K562 (cell line): ENCODE results near the gene SNX17. TPM values are rescaled to one million over a fixed set of nuclear protein-coding genes. Genes with fewer than 3 reads are reported as not detected.

ENCODE experiments used
- BRCA1 ChIP-seq, 2 experiments: fragments of 450-650 bp in 1 of 2; sonication (generic) in 1 of 2; formaldehyde crosslinking in 1 of 2; IDR thresholded peaks; 2 replicates each; pipeline versions ENCODE4 v1.5.0 to v1.6.1; 2017 to 2020; ENCODE audit warnings: mild to moderate bottlenecking in 1 of 2, missing genetic modification reagents in 1 of 2
- BRD9 ChIP-seq: fragments of 450-650 bp; IDR thresholded peaks from 2 replicates; pipeline ENCODE4 v1.6.1; 2018; ENCODE audit warnings: low read depth; ENCODE audit not compliant: partially characterized antibody
- HSF4 ChIP-seq: fragments of 250-450 bp; sonication (Bioruptor Pico); IDR thresholded peaks from 2 replicates; pipeline ENCODE4 v2.1.2; 2022; ENCODE audit warnings: mild to moderate bottlenecking, moderate library complexity, borderline replicate concordance
- KDM5B ChIP-seq: fragments of 200-600 bp; sonication (generic); IDR thresholded peaks from 2 replicates; pipeline ENCODE4 v1.6.1; 2012; ENCODE audit warnings: low read depth, mild to moderate bottlenecking, moderate library complexity, low read length, control low read depth, inconsistent platforms; ENCODE audit not compliant: insufficient replicate concordance
- MXI1 ChIP-seq: IDR thresholded peaks from 2 replicates; pipeline ENCODE4 v1.6.1; 2011; ENCODE audit warnings: low read depth, mild to moderate bottlenecking, improper control_type of control experiment, low read length
- POLR2H ChIP-seq: IDR thresholded peaks from 2 replicates; pipeline ENCODE4 v1.6.1; 2016; ENCODE audit warnings: missing genetic modification characterization, low read depth, mild to moderate bottlenecking, control low read depth, missing compliant biosample characterization, moderate library complexity
- RFX1 ChIP-seq: fragments of 450-650 bp; IDR thresholded peaks from 2 replicates; pipeline ENCODE4 v1.6.1; 2016; ENCODE audit warnings: mild to moderate bottlenecking, moderate library complexity
- SETDB1 ChIP-seq: IDR thresholded peaks from one replicate; pipeline ENCODE4 v1.6.1; 2012; ENCODE audit warnings: low read length, control low read depth, inconsistent platforms
- SIN3A ChIP-seq, 2 experiments: fragments of 150-350 bp in 1 of 2; IDR thresholded peaks; 2 replicates each; pipeline ENCODE4 v1.6.1; 2011 to 2016; ENCODE audit warnings: borderline replicate concordance in 2 of 2, low read depth in 2 of 2, low read length in 2 of 2, mild to moderate bottlenecking in 2 of 2, moderate library complexity in 2 of 2; ENCODE audit not compliant: control insufficient read depth in 1 of 2
- XRCC4 ChIP-seq: IDR thresholded peaks from one replicate; pipeline ENCODE4 v1.6.1; 2011; ENCODE audit not compliant: insufficient read depth, insufficient read length; ENCODE audit errors: extremely low read depth
- ZBTB17 ChIP-seq: fragments of 450-650 bp; formaldehyde crosslinking; IDR thresholded peaks from 2 replicates; pipeline ENCODE4 v1.4.0; 2020; ENCODE audit warnings: mild to moderate bottlenecking
- polyA plus RNA-seq, 8 experiments: library from polyadenylated mRNA; depleted of rRNA in 4 of 8; stranded (reverse) in 5 of 8; unstranded in 3 of 8; fragments of >200 nt; fragmentation: Nextera tagmentation in 2 of 8; fragmentation: Illumina TruSeq in 1 of 8; extraction: Ambion mirVana in 2 of 8; extraction: Trizol in 1 of 8; gene quantifications; 2 replicates each; pipeline versions ENCODE4 v1.2.1 to v1.2.3, GENCODE V29; 2011 to 2014; ENCODE audit warnings: inconsistent platforms in 1 of 8, missing spikeins in 1 of 8
- total RNA-seq, 7 experiments: library from RNA; depleted of rRNA in 6 of 7; stranded (reverse); fragments of >200 nt in 6 of 7; fragmentation: Illumina TruSeq in 2 of 7; extraction: Trizol in 2 of 7; gene quantifications; 2 replicates each; pipeline versions ENCODE4 v1.2.1 to v1.2.3, GENCODE V29; 2011 to 2021; ENCODE audit warnings: low replicate concordance in 1 of 7
- TF ChIP-seq, protein P1 (sequence below): sonication (generic); formaldehyde crosslinking; IDR thresholded peaks from 2 replicates; pipeline ENCODE4 v1.8.0; 2022; ENCODE audit warnings: mild to moderate bottlenecking, low read depth, missing genetic modification reagents
- TF ChIP-seq, protein P2 (sequence below), 3 experiments: IDR thresholded peaks in 2 of 3; conservative IDR thresholded peaks in 1 of 3; 2 replicates each; pipeline ENCODE4 v1.5.1; 2011 to 2012; ENCODE audit warnings: low read length in 3 of 3, mild to moderate bottlenecking in 3 of 3, control low read depth in 2 of 3, improper control_type of control experiment in 1 of 3, inconsistent platforms in 1 of 3, low read depth in 1 of 3, mixed read lengths in 1 of 3, moderate library complexity in 1 of 3; ENCODE audit not compliant: insufficient read depth in 2 of 3
- TF ChIP-seq, protein P3 (sequence below): fragments of 450-650 bp; IDR thresholded peaks from 2 replicates; pipeline ENCODE4 v1.7.1; 2018; ENCODE audit warnings: mild to moderate bottlenecking, low read depth; ENCODE audit not compliant: partially characterized antibody
- TF ChIP-seq, protein P4 (sequence below): fragments of 450-650 bp; formaldehyde crosslinking; IDR thresholded peaks from 2 replicates; pipeline ENCODE4 v1.4.0; 2020; ENCODE audit warnings: mild to moderate bottlenecking, mixed read lengths

Gene SNX17
- total and polyA plus RNA-seq, 9 of the 15 experiments (the other 6 are each of a cell fraction or from before 2014, with no cell fraction given), result 3.0 to 75.7 (median 54.6) TPM

DNA sequence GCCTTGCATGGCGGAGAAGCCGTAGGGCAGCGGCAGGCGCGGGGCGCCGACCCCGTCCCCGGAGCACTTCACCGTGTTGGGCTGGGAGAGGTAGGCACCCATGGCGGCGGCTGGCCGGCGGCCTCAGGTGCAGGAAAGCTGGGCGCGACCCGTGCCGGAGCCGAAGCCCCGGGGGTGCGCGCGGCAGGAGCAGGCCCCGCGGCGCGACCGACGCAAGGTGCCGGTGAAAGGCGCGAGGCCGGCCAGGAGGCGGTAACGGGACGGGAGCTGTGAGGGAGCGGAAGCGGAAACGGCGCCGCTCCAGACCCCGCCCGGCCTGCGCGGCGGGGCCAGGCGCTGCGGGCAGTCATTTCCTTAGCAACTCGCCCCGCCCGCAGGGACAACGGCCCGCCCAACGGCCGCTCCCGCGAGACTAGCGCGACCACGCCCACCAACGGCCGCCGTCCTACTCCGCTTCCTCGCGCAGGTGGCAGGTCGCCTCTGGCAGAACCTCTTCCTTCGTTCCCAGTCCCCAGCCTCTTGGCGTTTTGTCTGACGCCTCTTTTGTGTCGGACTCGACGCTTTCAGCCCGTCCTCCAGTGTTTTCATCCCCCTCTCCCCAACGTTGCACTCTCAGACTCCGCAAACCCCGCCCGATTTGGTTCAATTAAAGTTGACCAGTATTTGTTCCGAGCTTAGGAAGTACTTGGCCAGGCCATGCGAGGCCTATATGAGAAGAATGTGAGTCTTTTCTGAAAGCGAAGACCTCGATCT lies 39.1 kb downstream of the SNX17 start, which contains the start of gene PPM1G (continued):
- TF ChIP-seq BRCA1 (IDR thresholded peaks at IDR 0.05), result no peak
- TF ChIP-seq BRCA1 (CRISPR knock-in tag; IDR thresholded peaks at IDR 0.05), result no peak
- TF ChIP-seq, protein P1, sequence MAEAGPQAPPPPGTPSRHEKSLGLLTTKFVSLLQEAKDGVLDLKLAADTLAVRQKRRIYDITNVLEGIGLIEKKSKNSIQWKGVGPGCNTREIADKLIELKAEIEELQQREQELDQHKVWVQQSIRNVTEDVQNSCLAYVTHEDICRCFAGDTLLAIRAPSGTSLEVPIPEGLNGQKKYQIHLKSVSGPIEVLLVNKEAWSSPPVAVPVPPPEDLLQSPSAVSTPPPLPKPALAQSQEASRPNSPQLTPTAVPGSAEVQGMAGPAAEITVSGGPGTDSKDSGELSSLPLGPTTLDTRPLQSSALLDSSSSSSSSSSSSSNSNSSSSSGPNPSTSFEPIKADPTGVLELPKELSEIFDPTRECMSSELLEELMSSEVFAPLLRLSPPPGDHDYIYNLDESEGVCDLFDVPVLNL (CRISPR knock-in tag), result peak; percentile 9; the same call in 1 of the 2 replicates
- no peak for TF ChIP-seq BRD9
- TF ChIP-seq ZBTB17 (CRISPR knock-in tag), result 0 out of 2 replicates have a peak, but pooled peaks have one; percentile 7
- peak; percentile 43 to 61; a peak in 3 of 4 replicates for TF ChIP-seq SIN3A (IDR thresholded peaks at IDR 0.05; ENCODE audit: borderline replicate concordance in 2 of 2, control insufficient read depth in 1 of 2, low read depth in 2 of 2, low read length in 2 of 2)
- TF ChIP-seq XRCC4, result no peak
- TF ChIP-seq KDM5B, result peak; percentile 93
- no peak for TF ChIP-seq HSF4 (CRISPR knock-in tag)
- TF ChIP-seq POLR2H, result peak; percentile 88
- no peak for TF ChIP-seq SETDB1
- peak; percentile 82 for TF ChIP-seq RFX1
- TF ChIP-seq, protein P2, sequence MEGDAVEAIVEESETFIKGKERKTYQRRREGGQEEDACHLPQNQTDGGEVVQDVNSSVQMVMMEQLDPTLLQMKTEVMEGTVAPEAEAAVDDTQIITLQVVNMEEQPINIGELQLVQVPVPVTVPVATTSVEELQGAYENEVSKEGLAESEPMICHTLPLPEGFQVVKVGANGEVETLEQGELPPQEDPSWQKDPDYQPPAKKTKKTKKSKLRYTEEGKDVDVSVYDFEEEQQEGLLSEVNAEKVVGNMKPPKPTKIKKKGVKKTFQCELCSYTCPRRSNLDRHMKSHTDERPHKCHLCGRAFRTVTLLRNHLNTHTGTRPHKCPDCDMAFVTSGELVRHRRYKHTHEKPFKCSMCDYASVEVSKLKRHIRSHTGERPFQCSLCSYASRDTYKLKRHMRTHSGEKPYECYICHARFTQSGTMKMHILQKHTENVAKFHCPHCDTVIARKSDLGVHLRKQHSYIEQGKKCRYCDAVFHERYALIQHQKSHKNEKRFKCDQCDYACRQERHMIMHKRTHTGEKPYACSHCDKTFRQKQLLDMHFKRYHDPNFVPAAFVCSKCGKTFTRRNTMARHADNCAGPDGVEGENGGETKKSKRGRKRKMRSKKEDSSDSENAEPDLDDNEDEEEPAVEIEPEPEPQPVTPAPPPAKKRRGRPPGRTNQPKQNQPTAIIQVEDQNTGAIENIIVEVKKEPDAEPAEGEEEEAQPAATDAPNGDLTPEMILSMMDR (IDR thresholded peaks at IDR 0.05 in 2 of 3, conservative IDR thresholded peaks at IDR 0.05 in 1 of 3; ENCODE audit: insufficient read depth in 2 of 3, low read depth in 1 of 3, low read length in 3 of 3), result 0 out of 6 replicates have a peak, but pooled peaks of 1 of the 3 experiments have one; percentile 7
- TF ChIP-seq, protein P3, sequence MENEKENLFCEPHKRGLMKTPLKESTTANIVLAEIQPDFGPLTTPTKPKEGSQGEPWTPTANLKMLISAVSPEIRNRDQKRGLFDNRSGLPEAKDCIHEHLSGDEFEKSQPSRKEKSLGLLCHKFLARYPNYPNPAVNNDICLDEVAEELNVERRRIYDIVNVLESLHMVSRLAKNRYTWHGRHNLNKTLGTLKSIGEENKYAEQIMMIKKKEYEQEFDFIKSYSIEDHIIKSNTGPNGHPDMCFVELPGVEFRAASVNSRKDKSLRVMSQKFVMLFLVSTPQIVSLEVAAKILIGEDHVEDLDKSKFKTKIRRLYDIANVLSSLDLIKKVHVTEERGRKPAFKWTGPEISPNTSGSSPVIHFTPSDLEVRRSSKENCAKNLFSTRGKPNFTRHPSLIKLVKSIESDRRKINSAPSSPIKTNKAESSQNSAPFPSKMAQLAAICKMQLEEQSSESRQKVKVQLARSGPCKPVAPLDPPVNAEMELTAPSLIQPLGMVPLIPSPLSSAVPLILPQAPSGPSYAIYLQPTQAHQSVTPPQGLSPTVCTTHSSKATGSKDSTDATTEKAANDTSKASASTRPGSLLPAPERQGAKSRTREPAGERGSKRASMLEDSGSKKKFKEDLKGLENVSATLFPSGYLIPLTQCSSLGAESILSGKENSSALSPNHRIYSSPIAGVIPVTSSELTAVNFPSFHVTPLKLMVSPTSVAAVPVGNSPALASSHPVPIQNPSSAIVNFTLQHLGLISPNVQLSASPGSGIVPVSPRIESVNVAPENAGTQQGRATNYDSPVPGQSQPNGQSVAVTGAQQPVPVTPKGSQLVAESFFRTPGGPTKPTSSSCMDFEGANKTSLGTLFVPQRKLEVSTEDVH, result no peak
- TF ChIP-seq MXI1, result peak; percentile 80
- TF ChIP-seq, protein P4, sequence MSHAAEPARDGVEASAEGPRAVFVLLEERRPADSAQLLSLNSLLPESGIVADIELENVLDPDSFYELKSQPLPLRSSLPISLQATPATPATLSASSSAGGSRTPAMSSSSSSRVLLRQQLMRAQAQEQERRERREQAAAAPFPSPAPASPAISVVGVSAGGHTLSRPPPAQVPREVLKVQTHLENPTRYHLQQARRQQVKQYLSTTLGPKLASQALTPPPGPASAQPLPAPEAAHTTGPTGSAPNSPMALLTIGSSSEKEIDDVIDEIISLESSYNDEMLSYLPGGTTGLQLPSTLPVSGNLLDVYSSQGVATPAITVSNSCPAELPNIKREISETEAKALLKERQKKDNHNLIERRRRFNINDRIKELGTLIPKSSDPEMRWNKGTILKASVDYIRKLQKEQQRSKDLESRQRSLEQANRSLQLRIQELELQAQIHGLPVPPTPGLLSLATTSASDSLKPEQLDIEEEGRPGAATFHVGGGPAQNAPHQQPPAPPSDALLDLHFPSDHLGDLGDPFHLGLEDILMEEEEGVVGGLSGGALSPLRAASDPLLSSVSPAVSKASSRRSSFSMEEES (CRISPR knock-in tag), result no peak
